WERI-Rb-1 (cell line): ENCODE data around the gene TBC1D16.

Source experiments
- DNase-seq: peaks from one replicate; pipeline ENCODE4 v3.0.0-alpha.2; 2020
- H3K27ac ChIP-seq: fragments of 250-450 bp; sonication (Bioruptor Pico); 2 replicates; pipeline ENCODE4 v1.5.1; 2020; ENCODE audit warnings: mild to moderate bottlenecking, moderate library complexity
- H3K27me3 ChIP-seq: fragments of 250-450 bp; sonication (Bioruptor Pico); 2 replicates; pipeline ENCODE4 v1.5.1; 2021; ENCODE audit warnings: mild to moderate bottlenecking, low read depth, moderate library complexity; ENCODE audit not compliant: insufficient read depth, severe bottlenecking
- H3K36me3 ChIP-seq: fragments of 250-450 bp; sonication (Bioruptor Pico); 2 replicates; pipeline ENCODE4 v1.5.1; 2020; ENCODE audit warnings: mild to moderate bottlenecking, moderate library complexity
- H3K4me3 ChIP-seq: 2 replicates; pipeline ENCODE4 v1.5.1; 2011; ENCODE audit warnings: low read depth, mild to moderate bottlenecking, control low read depth, low read length
- H3K9me3 ChIP-seq: fragments of 250-450 bp; sonication (Bioruptor Pico); 2 replicates; pipeline ENCODE4 v1.5.1; 2021; ENCODE audit warnings: mild to moderate bottlenecking, moderate library complexity; ENCODE audit not compliant: severe bottlenecking
- CTCF ChIP-seq: IDR thresholded peaks from 2 replicates; pipeline ENCODE4 v1.5.1; 2011; ENCODE audit warnings: low read depth, mild to moderate bottlenecking, control low read depth, inconsistent platforms, low read length

Gene TBC1D16

GRCh38 chr17:79888811-79889634, 146.6 kb downstream of the TBC1D16 start:
- TF ChIP-seq CTCF, result no peak
- no peak overlapping the region for H3K4me3 ChIP-seq
- no peak for DNase-seq
- H3K27ac ChIP-seq, result no peak overlapping the region
- H3K27me3 ChIP-seq, result no peaks in the 10 kb centered on the region
- no peaks in the 10 kb centered on the region for H3K9me3 ChIP-seq
- H3K36me3 ChIP-seq, result no peaks in the 10 kb centered on the region

GRCh38 chr17:79888009-79888540, 147.6 kb downstream of the TBC1D16 start:
- no peak for TF ChIP-seq CTCF
- H3K27ac ChIP-seq, result no peak overlapping the region
- no peak overlapping the region for H3K4me3 ChIP-seq
- H3K9me3 ChIP-seq, result no peaks in the 10 kb centered on the region
- no peaks in the 10 kb centered on the region for H3K36me3 ChIP-seq
- no peaks in the 10 kb centered on the region for H3K27me3 ChIP-seq
- DNase-seq, result no peak

GRCh38 chr17:79887451-79887991, 148.2 kb downstream of the TBC1D16 start:
- Histone ChIP-seq H3K36me3 (no peaks in the 10 kb centered on the region), H3K27me3 (no peaks in the 10 kb centered on the region), H3K4me3 (no peak overlapping the region), H3K9me3 (no peaks in the 10 kb centered on the region), H3K27ac (no peak overlapping the region)
- no peak for TF ChIP-seq CTCF
- DNase-seq, result no peak

GRCh38 chr17:79883202-79883601, 152.5 kb downstream of the TBC1D16 start:
- no peak for TF ChIP-seq CTCF
- DNase-seq, result no peak

More at GRCh38 chr17:79883202-79883601, 152.5 kb downstream of the TBC1D16 start:
- H3K27ac ChIP-seq, result no peak overlapping the region
- no peaks in the 10 kb centered on the region for H3K27me3 ChIP-seq
- no peak overlapping the region for H3K4me3 ChIP-seq
- H3K9me3 ChIP-seq, result no peaks in the 10 kb centered on the region
- no peaks in the 10 kb centered on the region for H3K36me3 ChIP-seq
